Esophagus mucosa (tissue), 1 donor: ENCODE data around the gene ZNF714. TPM values are rescaled to one million over a fixed set of nuclear protein-coding genes. Genes with fewer than 3 reads are reported as not detected.

Source experiments
- ATAC-seq: fragments of 200-7000 bp; cut with Tn5 transposase; one replicate; pipeline ENCODE4 v1.9.1; 2020
- total RNA-seq: library from RNA; stranded (reverse); gene quantifications from one replicate; pipeline ENCODE4 v1.2.4, GENCODE V29; 2023
- donor health status: DM: yes; HTN: yes; CAD: no.

Gene ZNF714
- 9.5 TPM for total RNA-seq

DNA sequence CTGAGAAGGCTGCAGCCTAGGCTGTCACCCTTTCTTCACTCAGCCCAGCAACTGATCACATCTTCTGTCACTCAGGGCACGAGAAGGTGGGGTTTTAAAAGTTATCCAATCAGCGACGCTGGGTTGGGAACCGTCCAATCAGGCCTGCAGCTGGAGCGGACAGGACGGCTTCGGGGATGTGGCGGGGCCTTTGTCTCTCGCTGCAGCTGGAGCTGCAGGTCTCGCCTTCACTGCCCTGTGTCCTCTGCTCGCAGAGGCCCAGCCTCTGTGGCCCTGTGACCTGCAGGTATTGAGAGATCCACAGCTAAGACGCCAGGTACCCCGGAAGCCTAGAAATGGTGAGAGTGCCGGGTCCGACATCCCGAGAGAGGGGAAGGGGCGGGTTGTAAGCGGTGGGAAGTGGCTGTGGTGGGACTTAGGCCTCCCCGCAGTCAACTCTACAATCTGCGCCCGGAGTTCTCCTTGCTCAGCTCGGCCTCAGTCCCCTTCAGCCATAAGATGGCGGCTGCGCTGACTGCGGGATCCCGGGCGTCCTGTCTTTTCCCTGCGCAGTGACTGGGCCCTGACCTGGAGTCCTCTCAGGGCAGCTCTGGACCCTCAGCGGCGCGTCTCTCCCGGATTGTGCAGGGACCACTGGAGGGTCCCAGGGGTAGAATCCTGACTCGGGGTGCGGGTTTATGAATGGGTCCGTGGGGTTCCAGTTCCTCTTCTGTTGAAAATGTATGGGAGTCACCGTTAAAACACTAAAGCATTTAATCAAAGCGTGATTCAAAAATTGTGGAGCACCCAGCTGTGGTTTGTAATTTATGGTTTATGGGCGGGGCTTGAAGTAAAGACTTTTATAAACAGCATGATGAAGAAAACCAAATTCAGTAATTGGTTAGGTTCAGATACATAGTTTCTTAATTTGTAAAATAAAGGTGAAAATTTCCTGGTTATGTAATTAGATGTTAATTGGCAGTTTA, at the start of gene ZNF714:
Gene ZNF714 (plus strand): TSS at position 193 of the 965 bp plus-strand sequence. CDS start 16,066 bp downstream, outside the sequence.
- peak; percentile 99 for ATAC-seq

DNA sequence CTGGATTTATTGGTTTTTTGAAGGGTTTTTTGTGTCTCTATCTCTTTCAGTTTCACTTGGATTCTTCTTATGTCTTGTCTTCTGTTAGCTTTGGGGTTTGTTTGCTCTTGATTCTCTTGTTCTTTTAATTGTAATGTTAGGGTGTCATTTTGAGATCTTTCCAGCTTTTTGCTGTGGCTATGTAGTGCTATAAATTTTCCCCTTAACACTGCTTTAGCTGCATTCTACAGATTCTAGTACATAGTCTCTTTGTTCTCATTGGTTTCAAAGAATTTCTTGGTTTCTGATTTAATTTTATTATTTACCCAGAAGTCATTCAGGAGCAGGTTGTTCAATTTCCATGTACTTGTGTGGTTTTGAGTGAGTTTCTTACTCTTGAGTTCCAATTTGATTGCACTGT, 37.0 kb upstream of the ZNF714 start:
- ATAC-seq = no peak

DNA sequence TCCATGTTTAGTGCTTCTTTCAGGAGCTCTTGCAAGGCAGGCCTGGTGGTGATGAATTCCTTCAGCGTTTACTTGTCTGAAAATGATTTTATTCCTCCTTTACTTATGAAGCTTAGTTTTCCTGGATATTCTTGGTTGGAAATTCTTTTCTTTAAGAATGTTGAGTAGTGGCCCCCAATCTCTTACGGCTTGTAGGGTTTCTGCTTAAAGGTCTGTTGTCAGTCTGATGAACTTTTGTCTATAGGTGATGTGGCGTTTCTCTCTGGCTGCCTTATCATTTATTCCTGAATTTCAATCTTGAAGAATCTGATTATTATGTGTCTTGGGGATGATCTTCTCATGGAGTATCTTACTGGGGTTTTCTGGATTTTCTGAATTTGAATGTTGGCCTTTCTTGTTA, 35.5 kb upstream of the ZNF714 start:
- no peak for ATAC-seq

DNA sequence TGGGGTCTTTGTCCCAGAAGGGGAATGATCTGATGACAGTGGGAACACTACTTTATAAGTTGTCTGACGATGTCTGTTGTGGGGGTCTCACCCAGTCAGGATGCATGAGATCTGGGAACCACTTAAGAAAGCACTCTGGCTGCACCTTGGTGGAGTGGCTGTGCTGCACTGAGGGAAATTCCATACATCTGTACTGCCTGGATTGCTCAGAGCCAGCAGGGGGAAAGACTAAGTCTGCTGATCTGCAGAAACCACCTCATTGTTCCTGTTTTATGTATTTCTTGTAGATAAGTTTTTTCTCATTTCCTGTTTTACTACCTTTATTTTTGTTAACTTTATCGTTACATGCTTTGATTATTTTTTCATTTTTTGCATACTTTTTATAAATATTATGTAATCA, 34.3 kb upstream of the ZNF714 start:
- ATAC-seq = no peak

DNA sequence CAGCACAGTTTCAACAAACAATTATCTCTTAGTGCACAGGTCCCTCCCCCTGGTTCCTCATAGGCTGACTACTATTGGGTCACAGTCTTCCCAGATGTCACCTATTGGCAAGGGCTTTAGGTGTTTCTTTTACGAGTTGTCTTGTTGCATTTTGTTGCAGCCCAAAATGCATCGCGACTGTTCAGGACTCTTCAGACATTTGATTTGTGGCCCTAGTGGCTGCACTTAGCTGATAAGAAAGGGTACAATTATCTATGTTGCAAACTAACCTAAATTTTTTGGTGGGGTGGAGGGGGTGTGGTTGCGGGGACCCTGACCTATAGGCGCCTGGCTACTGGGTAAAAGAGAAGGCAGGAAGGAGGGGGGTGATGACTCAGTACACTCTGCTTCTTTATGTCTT, 29.1 kb upstream of the ZNF714 start:
- no peak for ATAC-seq

DNA sequence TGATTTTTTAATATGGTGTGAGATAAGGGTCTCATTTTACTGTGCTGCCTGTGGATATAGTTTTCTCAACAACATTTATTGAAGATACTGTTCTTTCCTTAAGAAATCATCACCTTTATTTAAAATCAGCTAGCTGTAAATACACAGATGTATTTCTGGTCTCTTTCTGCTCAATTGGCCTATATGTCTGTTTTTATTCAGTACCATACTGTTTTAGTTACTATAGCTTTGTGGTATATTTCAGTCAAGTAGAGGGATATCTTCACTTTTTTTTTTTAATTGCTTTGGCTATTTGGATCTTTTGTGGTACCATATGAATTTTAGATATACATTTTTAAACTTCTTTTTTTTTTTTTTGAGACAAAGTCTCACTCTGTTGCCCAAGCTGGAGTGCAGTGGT, 16.7 kb upstream of the ZNF714 start:
- ATAC-seq = no peak

DNA sequence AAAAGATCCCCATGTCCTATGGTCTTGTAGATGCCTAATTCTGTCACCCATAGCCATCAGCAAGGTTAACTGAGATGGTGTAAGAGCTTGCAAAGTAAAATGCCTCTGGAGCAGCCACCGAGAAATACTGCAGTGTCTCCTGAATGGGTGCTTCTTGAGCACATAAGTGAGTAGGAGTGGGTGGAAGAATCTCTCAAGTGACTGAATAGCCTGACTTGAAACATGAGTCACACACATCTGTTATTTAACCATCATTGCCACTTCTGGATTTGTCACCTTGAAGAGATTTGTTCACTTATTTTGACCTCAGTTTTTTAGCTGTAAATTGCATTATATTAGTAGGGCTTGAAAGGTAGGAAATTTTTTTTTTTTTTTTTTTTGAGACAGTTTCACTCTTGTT, 2.3 kb downstream of the ZNF714 start:
- ATAC-seq = peak; percentile 62

DNA sequence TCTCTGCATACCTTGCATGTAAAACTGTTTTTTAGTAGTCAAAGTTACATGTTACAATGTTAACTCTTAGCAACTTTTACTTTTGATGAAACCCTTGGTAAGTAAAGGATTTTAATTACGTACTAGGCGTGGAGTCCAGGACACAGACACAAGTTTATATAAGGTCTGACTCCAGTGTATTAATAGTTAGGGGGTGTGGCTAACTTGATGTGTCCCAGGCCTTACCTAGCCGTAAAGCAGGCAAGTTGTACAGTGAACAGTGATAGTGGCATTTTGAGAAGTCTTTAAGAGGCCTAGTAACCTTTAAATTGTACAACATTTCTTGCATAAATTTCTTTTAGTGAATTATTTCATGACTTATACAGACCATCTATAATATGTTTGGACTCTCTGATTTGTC, 5.9 kb downstream of the ZNF714 start:
- ATAC-seq = no peak

DNA sequence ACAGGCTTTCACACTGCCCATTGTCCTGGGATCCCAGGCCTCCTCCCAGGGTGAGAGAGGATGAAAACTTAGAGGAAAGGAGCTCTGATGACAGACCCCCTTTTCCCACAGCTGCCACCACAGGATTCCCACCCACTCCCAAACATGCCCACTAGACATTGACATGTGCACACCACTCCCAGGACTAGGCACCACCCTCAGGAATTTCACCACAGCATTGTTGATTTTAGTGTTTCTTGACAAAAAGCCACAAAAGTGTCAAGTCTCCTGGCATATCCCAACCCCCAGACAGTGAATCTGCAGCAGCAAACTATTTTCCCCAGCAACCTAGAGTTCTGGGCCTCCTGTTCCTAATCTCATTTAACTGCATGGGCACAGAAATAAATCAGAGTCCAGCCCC, 10.1 kb downstream of the ZNF714 start:
- ATAC-seq = no peak

DNA sequence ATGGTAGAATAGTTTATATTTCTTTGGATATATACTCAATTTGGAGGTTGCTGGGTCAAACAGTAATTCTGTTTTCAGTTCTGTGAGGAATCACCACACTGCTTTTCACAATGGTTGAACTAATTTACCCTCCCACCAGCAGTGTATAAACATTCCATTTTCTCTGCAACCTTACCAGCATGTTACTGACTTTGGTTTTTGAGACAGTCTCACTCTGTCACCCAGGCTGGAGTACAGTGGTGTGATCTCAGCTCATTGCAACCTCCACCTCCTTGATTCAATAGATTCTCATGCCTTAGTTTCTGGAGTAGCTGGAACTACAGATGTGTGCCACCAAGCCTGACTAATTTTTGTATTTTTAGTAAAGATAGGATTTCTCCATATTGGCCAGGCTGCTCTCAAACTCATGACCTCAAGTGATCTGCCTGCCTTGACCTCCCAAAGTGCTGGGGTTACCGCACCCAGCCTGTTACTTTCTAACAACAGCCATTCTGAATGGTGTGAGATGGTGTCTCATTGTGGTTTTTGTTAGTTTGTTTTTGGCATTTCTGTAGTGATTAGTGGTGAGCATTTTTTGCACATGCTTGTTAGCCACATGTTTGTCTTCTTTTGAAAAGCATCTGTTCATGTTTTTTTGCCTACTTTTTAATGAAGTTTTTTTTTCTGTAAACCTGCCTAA, 12.5 kb downstream of the ZNF714 start:
- no peak for ATAC-seq

DNA sequence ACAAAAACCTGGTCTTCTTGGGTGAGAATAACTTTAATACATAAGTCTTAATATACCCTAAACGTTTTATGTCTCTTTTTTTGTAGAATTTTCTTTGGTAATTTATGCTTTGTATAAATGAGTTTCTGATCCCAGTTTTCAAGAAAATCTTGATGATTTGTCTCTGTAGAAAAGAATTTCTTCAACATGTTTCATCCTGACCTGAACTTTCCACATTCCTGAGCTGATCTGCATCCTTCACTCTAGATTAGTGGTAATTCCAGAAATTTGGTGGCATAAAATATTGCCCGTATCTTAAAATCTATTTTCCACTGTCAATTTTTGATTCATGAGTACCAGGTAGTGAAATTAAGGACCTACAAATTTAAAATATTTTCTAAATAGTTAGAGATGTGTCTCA, 16.3 kb downstream of the ZNF714 start:
- ATAC-seq = no peak

DNA sequence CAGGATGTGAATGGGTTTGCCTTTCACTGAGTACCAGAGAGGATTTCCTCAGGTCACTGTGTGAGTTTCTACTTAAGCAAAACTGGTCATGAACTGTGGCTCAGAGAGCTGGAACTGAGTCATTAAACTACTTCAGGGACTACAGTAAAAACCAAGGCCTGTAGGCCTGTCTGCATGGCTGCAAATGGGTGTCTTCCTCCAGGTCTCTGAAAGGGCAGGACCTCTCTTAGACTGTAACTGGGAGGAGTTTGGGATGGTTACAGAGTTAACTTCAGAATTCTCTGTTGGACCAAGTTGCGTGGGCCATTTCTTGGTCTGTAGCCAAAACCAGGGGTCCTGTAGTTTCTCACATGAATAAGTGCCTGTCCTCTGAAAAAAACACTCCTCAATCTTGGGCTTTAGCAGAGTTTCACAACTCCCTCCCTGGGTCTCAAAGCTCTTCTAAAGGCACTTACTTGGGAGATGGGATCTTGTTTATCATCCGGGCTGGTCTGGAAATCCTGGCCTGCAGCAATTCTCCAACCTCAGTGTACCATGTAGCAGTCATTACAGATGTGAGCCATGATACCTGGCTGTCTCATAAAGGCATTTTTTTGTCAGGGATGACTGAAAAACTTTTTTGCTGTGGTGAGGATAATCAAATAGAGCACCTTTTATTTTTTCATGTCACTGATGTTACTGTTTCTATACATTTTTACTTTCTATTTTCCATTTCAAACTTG, 19.7 kb downstream of the ZNF714 start:
- ATAC-seq = no peak

DNA sequence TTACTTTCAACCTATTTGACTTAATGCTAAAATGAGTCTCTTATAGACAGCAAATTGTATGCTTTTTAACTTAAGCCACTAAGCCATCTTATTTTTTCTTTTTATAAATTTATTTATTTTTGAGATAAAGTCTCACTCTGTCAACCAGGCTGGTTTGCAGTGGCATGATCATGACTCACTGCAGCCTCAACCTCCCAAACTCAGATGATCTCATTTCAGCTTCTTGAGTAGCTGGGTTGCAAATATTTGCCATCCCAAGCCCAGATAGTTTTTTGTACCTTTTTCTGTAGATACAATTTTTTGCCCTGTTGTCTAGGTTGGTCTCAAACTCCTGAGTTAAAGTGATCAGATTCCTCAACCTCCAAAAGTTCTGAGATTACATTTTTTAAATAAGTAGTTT, 27.1 kb downstream of the ZNF714 start:
- ATAC-seq = no peak

DNA sequence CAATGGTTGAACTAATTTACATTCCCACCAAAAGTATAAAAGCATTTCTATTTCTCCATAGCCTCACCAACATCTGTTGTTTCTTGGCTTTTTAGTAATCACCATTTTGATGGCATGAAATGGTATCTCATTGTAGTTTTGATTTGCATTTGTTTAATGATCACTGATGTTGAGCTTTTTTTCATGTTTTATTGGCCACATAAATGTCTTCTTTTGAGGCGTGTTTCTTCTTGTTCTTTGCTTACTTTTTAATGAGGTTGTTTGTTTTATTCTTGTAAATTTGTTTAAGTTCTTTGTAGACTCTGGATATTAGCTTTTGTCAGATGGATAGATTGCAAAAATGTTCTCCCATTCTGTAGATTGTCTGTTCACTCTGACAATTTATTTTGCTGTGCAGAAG, 28.2 kb downstream of the ZNF714 start:
- no peak for ATAC-seq

DNA sequence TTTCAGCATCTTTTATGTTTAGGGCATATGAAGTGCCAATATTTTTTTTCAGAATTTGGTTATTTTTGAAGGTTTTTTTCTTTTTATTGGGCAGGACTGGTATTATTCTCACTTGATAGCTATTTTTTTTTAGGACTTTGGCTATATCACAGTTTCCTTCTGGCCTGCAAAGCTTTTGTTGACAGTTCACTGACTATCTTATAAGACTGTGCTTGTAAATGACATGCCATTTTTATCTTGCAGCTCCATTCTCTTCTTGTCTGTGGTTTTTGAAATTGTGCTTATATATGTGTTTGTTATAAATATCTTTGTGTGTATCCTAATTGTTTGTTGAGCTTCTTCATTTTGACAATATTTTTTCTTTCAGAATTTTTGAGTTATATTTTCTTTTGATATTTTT, 33.4 kb downstream of the ZNF714 start:
- no peak for ATAC-seq

DNA sequence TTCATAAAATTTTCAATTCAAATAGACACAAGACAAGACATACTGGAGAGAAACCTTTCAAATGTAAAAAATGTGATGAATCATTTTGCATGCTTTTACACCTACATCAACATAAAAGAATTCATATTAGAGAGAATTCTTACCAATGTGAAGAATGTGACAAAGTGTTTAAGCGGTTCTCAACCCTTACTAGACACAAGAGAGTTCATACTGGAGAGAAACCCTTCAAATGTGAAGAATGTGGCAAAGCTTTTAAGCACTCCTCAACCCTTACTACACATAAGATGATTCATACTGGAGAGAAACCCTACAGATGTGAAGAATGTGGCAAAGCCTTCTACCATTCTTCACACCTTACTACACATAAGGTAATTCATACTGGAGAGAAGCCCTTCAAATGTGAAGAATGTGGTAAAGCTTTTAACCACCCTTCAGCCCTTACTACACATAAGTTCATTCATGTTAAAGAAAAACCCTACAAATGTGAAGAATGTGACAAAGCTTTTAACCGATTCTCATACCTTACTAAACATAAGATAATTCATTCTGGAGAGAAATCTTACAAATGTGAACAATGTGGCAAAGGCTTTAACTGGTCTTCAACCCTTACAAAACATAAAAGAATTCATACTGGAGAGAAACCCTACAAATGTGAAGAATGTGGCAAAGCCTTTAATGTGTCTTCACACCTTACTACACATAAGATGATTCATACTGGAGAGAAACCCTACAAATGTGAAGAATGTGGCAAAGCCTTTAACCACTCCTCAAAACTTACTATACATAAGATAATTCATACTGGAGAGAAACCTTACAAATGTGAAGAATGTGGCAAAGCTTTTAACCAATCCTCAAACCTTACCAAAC, 35.3 kb downstream of the ZNF714 start:
- ATAC-seq = no peak

DNA sequence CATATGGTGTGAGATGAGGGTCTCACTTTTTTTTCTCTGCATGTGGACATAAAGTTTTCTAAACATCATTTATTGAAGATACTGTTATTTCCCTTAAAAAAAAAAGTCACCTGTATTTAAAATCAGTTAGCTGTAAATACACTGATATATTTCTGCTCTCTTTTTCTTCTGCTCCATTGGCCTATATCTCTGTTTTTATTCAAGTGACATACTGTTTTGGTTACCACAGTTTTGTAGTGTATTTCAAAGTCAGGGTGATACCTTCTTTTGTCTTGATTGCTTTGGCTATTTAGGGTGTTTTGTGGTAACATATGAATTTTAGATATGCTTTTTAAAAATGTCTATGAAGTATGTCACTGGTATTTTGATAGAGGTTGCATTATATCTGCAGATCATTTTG, 44.1 kb downstream of the ZNF714 start:
- ATAC-seq = no peak

DNA sequence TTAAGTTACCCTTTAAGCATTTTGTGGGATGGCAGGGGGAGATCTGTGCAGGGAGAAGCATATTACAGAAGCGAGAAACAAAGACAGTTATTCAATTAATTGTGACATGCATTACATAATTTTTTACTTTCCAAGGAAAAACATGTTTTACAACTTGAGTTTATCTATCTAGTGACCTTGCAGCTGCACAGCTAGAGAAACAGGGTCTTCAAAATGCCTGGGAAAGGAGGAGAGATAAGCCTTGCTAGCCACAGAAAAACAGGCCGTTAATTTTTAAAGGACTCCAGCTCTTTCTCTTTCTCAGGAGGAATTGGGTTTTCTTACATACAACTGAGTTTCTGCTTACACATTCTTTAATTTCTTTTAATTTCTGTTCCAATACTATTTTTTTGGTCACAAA, 45.0 kb downstream of the ZNF714 start:
- no peak for ATAC-seq

DNA sequence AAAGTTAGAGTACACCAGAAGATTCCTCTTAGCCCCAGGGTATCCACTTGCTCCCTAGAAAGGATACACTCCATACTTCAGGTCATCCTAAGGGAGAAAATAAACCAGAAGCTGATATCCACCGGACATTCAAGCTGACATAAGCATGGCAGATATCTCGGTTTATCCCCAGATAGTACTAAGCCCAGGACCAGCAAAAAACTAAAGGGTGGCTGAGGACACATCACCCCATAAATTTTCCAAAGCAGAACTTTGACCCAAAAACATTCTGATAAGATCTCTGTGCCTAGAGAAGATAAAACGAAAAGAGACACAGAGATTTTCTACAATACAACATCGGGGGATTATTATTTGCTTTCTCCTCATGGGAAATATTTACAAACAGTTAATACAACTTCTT, 45.9 kb downstream of the ZNF714 start:
- ATAC-seq = no peak

DNA sequence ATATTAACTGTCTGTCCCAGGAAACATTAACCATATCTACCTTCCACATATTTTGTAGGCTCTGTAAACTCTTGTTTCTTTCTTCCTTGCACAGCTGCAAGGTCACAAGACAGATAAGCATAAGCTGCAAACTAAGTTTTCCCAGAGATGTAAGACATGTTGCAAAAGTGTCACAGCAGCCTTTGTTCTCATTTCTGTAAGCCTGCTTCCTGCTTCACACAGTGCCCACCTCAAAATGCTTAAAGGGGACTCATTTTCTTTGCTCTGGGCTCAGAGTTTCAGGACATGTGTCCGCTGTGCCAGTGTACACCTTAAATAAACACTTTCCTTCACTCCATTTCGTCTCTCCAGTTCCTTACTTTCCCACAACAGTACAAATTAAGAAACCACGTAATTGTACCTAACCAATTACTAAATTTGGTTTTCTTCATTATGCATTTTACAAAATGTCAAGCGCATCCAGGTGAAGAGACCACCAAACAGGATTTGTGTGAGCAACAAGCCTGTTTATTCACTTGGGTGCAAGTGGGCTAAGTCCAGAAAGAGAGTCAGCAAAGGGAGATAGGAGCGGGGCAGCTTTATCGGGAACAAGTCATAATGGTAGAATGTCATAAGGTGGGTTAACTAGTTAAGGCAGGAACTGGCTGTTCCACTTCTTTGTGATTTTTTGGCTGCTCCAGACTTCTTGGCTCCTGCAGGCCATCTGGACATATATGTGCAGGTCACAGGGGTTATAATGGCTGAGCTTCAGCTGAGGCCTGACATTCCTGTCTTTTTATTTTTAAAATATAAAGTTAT, 47.1 kb downstream of the ZNF714 start:
- no peak for ATAC-seq

DNA sequence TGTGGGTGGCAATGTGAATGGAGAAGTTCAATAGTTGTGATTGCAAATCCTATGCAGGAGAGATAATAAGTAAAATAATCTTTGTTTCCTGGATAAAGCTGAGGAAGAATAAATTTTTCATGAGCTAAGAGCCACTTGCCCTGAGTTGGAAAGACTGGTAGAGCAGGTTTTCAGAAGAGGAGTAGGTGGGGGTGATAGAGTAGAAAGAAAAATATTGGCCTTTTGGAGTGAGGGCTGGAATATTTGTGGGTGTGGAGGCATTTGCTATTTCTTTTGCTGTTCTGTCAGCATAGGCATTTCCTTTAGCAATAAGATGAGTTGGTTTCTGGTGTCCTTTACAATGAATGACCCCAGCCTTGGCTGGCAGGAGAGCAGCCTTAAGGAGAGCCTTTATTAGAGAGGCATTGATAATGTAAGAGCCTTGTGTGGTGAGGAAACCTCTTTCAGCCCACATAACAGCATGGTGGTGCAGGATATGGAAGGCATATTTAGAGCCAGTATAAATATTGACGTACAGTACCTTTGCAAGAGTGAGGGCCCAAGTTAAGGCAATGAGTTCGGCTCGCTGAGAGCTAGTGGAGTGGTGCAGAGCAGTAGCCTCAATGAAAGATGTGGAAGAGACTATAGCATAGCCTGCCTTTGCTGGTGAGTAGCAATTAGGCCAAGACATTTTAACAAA, 48.2 kb downstream of the ZNF714 start:
- peak; percentile 42 for ATAC-seq
